Measurements from ENCODE around the gene PTPRN2. TPM values are rescaled to one million over a fixed set of nuclear protein-coding genes. Genes with fewer than 3 reads are reported as not detected.

PTPRN2 gene
- total RNA-seq, 2 experiments from 2014 or later = 0.46 to 0.51 TPM

DNA sequence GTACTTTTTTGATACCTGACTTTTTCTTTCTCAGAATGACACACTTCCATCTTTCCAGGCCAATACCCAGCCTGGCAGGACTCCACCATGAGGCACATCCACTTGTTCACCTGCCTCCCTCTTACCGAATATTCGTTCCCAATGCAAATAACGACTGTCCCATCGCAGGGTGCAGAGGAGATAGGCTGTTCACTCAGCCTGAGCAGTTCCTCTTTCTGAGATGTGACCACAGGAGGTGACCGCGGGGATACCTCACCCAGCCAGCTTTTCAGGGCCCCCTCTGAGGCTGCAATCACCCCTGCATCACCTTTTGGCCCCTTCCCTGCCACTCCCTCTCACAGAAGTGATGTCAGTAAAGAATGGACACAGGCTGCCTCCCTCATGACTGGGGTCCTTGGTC, 28.3 kb downstream of the PTPRN2 start:
- Mint-ChIP-seq H3K4me1 (no peaks in the 10 kb centered on the region), H3K9me3 (ENCODE audit: low read depth) (peaks cover 1% of the 10 kb centered on the region), H3K36me3 (ENCODE audit: low read depth) (no peaks in the 10 kb centered on the region), H3K27ac (no peak overlapping the region), H3K4me3 (no peak overlapping the region), H3K27me3 (peaks cover 19% of the 10 kb centered on the region)
- intact Hi-C loops (cut with DNase I, micrococcal nuclease) = no loop called here
- no peak for DNase-seq
- ChIA-PET CTCF (no interaction called here), POLR2A (no interaction called here)
- no peak for ATAC-seq

DNA sequence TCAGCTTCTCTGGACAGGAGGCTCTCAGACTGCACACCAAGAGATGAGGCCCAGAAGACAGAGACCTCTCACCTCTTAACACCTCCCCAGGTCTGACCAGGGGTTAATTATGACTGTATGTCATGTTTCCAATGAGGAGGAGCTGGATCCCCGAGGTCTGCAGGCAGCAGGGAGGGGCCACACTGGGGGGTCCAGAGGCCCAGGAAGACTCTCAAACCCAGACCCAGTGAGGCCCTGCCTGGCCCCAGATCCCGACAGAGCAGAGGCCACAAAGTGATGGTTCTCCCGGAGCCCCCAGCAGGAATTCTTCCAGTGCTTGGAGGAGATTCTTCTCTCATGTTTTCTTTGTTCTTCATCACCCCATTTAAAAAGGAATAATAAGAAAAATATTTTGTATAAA, 28.8 kb downstream of the PTPRN2 start:
- CTCF ChIA-PET = no interaction called here
- Mint-ChIP-seq H3K9me3 (ENCODE audit: low read depth) (peaks cover 1% of the 10 kb centered on the region), H3K4me3 (no peak overlapping the region), H3K27ac (no peak overlapping the region), H3K4me1 (no peaks in the 10 kb centered on the region), H3K27me3 (peaks cover 16% of the 10 kb centered on the region), H3K36me3 (ENCODE audit: low read depth) (no peaks in the 10 kb centered on the region)
- intact Hi-C loops (cut with DNase I, micrococcal nuclease) = no loop called here
- DNase-seq (no peak), ATAC-seq (no peak)
- POLR2A ChIA-PET = no interaction called here

DNA sequence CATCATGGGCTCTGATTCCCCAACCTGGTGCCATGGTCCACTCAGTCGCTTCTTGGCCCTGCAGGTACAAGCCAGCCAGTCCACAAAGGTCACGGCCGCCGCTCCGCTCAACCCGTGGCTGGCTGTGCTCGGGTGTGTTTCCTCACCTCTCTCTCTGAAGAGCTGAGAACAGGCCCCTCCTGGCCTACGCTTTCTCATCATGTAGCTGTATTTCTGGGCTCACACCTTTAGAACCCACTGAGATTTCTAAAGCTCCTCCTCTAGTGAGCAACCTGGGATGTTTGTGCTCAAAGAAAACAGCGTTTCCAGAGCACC, 30.2 kb downstream of the PTPRN2 start:
- POLR2A ChIA-PET = no interaction called here
- H3K27ac Mint-ChIP-seq = no peak overlapping the region
- ATAC-seq = no peak
- no peaks in the 10 kb centered on the region for H3K36me3 Mint-ChIP-seq (ENCODE audit: low read depth)
- CTCF ChIA-PET = no interaction called here
- intact Hi-C loops (cut with DNase I, micrococcal nuclease) = no loop called here
- peaks cover 7% of the 10 kb centered on the region for H3K27me3 Mint-ChIP-seq
- H3K4me1 Mint-ChIP-seq = no peaks in the 10 kb centered on the region
- DNase-seq = no peak
- peaks cover 1% of the 10 kb centered on the region for H3K9me3 Mint-ChIP-seq (ENCODE audit: low read depth)
- H3K4me3 Mint-ChIP-seq = no peak overlapping the region

DNA sequence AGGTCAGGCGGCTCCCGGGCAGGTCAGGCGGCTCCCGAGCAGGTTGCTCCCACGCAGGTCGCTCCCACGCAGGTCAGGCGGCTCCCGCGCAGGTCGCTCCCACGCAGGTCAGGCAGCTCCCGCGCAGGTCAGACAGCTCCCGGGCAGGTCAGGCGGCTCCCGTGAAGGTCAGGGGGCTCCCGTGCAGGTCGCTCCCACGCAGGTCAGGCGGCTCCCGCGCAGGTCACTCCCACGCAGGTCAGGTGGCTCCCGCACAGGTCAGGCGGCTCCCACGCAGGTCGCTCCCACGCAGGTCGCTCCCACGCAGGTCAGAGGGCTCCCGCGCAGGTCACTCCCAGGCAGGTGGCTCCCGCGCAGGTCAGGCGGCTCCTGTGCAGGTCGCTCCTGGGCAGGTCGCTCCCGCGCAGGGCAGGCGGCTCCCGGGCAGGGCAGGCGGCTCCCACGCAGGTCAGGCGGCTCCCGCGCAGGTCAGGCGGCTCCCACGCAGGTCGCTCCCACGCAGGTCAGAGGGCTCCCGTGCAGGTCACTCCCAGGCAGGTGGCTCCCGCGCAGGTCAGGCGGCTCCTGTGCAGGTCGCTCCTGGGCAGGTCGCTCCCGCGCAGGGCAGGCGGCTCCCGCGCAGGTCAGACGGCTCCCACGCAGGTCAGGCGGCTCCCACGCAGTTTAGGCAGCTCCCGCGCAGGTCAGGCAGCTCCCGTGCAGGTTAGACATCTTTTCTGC, 30.7 kb downstream of the PTPRN2 start:
- Mint-ChIP-seq H3K4me1 (no peaks in the 10 kb centered on the region), H3K9me3 (ENCODE audit: low read depth) (peaks cover 1% of the 10 kb centered on the region), H3K27ac (no peak overlapping the region), H3K4me3 (no peak overlapping the region), H3K36me3 (ENCODE audit: low read depth) (no peaks in the 10 kb centered on the region), H3K27me3 (peaks cover 3% of the 10 kb centered on the region)
- DNase-seq (no peak), ATAC-seq (no peak)
- CTCF ChIA-PET = no interaction called here
- POLR2A ChIA-PET = no interaction called here
- intact Hi-C loops (cut with DNase I, micrococcal nuclease) = no loop called here

DNA sequence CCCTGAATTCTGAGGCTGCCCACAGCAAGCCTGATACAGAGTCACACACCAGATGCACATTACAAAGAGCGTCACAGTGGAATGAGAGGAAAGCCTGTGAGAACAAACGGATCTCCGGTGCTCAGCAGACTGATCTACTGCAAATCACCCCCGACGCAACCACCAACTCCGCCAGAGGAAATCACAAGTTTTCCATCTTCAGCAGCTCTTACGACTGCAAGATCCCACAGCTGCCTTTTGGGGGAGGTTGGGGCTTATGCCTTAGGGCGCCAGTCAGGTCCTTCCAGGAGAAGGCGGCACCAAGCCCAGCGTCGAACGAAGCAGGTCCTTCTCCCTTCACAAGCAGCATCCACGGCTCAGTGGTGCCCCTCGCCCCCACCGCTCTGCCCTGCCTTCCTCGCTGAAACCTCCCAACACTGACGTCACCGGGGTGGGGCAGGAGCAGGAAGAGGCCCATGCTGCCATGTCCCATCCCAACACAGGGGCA, 32.5 kb downstream of the PTPRN2 start:
- ChIA-PET POLR2A (no interaction called here), CTCF (no interaction called here)
- Mint-ChIP-seq H3K27ac (no peak overlapping the region), H3K27me3 (peaks cover 2% of the 10 kb centered on the region), H3K36me3 (ENCODE audit: low read depth) (no peaks in the 10 kb centered on the region), H3K4me1 (no peaks in the 10 kb centered on the region), H3K4me3 (no peak overlapping the region), H3K9me3 (ENCODE audit: low read depth) (peaks cover 1% of the 10 kb centered on the region)
- ATAC-seq (no peak), DNase-seq (no peak)
- intact Hi-C loops (cut with DNase I, micrococcal nuclease) = no loop called here

DNA sequence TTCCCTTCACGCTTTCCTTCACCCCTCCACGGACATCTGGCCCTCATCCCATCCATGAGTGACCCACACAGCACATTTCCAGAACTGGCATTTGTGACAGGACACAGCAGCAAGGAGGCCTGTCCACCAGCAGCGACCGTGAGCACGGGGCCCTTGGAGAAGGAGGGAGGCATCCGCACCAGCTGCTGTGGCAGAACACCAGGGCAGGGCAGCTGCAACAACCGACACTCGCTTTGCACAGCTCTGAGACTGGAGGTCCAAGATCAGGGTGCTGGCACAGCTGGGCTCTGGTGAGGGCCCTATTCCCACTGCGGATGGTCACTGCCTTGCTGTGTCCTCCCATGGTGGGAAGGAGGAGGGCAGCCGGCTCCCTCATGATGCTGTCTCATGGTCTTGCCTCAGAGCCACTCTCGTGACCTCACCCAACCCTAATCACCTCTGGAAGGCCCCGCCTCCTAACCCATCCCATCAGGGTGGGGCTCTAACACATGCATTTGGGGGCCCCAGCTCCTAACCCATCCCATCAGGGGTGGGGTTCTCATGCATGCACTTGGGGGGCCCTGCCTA, 36.7 kb downstream of the PTPRN2 start:
- Mint-ChIP-seq H3K27me3 (peaks cover 2% of the 10 kb centered on the region), H3K4me3 (no peak overlapping the region), H3K9me3 (ENCODE audit: low read depth) (peaks cover under 1% of the 10 kb centered on the region), H3K36me3 (ENCODE audit: low read depth) (no peaks in the 10 kb centered on the region), H3K27ac (no peak overlapping the region), H3K4me1 (no peaks in the 10 kb centered on the region)
- intact Hi-C loops (cut with DNase I, micrococcal nuclease) = no loop called here
- CTCF ChIA-PET = interaction anchor here (0.6 kb wide), 1 partner anchor 50 kb away, joined by 3 read pairs; no protein-coding TSS in a partner anchor
- ATAC-seq (no peak), DNase-seq (no peak)
- POLR2A ChIA-PET = no interaction called here

DNA sequence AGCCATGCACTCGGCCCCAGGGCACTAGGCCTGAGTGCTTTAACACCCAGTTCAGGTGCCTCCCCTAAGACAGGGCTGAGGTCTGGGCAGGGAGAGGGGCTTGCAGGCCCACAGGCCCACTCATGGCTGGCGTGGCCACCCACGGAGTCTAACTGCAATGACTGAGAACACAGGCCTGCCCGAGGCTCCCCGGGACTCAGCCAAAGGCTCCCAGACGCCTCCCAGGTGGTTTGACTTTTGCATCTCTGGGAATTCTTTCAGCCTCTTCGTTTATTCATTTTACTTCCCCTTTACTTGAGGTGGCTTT, 37.3 kb downstream of the PTPRN2 start:
- POLR2A ChIA-PET = no interaction called here
- intact Hi-C loops (cut with DNase I, micrococcal nuclease) = no loop called here
- CTCF ChIA-PET = interaction anchor here (0.6 kb wide), 1 partner anchor 50 kb away, joined by 3 read pairs; no protein-coding TSS in a partner anchor
- no peak overlapping the region for H3K4me3 Mint-ChIP-seq
- H3K27me3 Mint-ChIP-seq = peaks cover 1% of the 10 kb centered on the region
- no peak for ATAC-seq
- DNase-seq = no peak
- H3K9me3 Mint-ChIP-seq (ENCODE audit: low read depth) = no peaks in the 10 kb centered on the region
- no peaks in the 10 kb centered on the region for H3K4me1 Mint-ChIP-seq
- no peak overlapping the region for H3K27ac Mint-ChIP-seq
- no peaks in the 10 kb centered on the region for H3K36me3 Mint-ChIP-seq (ENCODE audit: low read depth)

DNA sequence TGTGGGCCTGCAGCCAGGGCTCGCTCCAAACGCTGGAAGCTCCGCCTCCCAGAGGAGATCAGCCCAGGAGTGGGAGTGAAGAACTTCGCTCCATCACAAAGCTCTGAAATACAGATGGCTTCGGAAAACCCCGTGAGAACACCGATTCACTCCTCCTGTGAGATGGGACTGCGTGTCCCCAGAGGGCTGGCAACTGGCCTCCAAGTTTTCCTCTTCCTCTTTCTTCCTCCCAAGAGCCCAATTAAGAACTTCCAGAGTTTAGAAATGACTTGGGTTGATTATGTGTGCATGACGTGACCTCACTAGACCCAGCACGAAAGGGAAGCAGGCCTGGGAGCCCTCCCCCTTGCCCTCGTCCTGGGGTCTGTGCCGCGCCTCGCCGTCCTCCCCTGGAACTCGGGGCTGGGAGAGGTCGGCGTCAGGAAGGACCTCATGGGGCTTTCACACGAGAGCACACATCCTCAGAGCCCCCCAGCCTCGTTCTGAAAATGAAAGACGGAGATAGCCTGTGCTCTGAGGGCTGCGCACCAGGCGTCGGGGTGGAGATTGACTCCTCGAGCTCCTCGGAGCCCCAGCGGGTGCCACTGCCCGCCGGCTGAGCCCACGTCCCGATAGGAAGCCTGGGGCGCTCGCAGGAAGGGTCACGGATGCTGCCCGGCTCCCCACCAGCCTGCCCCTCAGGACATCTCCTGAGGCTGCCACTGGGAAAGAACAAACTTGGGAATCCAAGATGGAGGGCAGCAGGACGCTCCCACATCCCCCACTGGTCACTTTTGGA, 37.8 kb downstream of the PTPRN2 start:
- no peaks in the 10 kb centered on the region for H3K9me3 Mint-ChIP-seq (ENCODE audit: low read depth)
- no peaks in the 10 kb centered on the region for H3K27me3 Mint-ChIP-seq
- POLR2A ChIA-PET = no interaction called here
- no peaks in the 10 kb centered on the region for H3K4me1 Mint-ChIP-seq
- ATAC-seq = no peak
- DNase-seq = no peak
- intact Hi-C loops (cut with DNase I, micrococcal nuclease) = no loop called here
- CTCF ChIA-PET = interaction anchor here (0.7 kb wide), 1 partner anchor 162 kb away, joined by 3 read pairs; no protein-coding TSS in a partner anchor
- H3K27ac Mint-ChIP-seq = no peak overlapping the region
- no peak overlapping the region for H3K4me3 Mint-ChIP-seq
- no peaks in the 10 kb centered on the region for H3K36me3 Mint-ChIP-seq (ENCODE audit: low read depth)

DNA sequence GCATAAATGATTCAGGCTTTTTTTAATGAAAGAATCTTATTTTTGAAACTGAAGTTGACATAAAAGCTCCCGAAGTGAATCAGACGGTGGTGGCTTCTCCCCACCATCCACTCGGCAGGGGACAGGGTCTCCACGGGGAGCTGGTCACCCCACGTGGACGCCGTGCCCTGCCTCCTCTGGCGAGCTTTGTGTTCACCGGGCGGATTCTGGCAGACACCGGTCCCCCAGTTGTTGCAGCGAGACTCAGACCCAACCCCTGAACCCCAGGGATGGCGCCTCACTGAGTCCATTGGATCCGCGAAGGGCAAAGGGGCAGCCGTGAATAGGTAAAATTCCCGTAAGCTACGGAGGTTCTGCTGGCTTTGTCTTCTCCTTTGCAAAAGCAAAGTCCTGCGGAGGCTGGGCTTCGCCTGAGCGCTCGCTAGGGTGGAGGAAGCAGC, 38.4 kb downstream of the PTPRN2 start:
- Mint-ChIP-seq H3K27ac (no peak overlapping the region), H3K9me3 (ENCODE audit: low read depth) (no peaks in the 10 kb centered on the region), H3K27me3 (no peaks in the 10 kb centered on the region), H3K36me3 (ENCODE audit: low read depth) (no peaks in the 10 kb centered on the region), H3K4me3 (no peak overlapping the region), H3K4me1 (no peaks in the 10 kb centered on the region)
- CTCF ChIA-PET = interaction anchor here (0.7 kb wide), 1 partner anchor 163 kb away, joined by 3 read pairs; no protein-coding TSS in a partner anchor
- ATAC-seq = no peak
- intact Hi-C loops (cut with DNase I, micrococcal nuclease) = no loop called here
- POLR2A ChIA-PET = no interaction called here
- DNase-seq = no peak

DNA sequence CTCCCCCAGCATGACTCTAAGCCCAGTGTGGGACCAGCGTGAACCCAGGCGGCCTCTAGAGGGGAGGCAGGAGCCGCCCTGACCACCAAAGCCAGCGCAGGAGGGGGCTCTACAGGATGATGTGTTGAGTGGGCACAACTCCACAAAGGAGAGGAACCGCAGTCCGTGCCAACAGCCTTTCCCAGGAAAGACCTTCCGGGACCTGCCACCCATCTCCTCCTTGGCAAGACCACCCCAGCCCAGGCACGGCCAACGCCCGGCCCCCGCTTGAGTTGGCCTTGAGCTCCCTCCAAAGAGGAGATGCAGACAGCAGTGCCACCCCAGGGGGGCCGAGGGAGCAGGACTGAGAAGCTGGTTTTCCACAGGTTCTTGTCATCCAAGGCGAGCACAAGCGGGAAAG, 38.9 kb downstream of the PTPRN2 start:
- POLR2A ChIA-PET = no interaction called here
- Mint-ChIP-seq H3K4me1 (no peaks in the 10 kb centered on the region), H3K27me3 (no peaks in the 10 kb centered on the region), H3K9me3 (ENCODE audit: low read depth) (no peaks in the 10 kb centered on the region), H3K4me3 (no peak overlapping the region), H3K36me3 (ENCODE audit: low read depth) (no peaks in the 10 kb centered on the region), H3K27ac (no peak overlapping the region)
- intact Hi-C loops (cut with DNase I, micrococcal nuclease) = no loop called here
- CTCF ChIA-PET = no interaction called here
- no peak for DNase-seq
- ATAC-seq = no peak

DNA sequence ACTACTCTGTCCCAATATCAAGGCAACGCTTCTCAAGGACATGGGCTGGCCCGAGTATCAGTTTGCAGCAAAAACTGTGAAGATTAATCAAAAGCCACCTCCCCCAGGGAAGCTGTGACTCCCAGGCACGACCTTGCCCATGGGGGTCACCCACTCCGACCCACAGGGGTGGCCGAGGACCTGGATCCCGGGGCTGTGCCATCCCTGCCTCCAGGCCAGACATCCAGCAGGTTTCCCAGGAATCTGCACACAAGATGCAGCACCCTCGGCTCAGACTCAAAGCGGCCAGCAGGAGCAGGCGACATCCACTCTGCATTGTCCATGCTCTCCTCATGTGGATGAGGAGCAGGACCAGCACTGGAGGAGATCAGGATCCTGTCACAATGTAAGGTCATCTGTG, 39.8 kb downstream of the PTPRN2 start:
- no peak for DNase-seq
- CTCF ChIA-PET = no interaction called here
- Mint-ChIP-seq H3K9me3 (ENCODE audit: low read depth) (no peaks in the 10 kb centered on the region), H3K36me3 (ENCODE audit: low read depth) (no peaks in the 10 kb centered on the region), H3K27ac (no peak overlapping the region), H3K27me3 (no peaks in the 10 kb centered on the region), H3K4me3 (no peak overlapping the region), H3K4me1 (no peaks in the 10 kb centered on the region)
- intact Hi-C loops (cut with DNase I, micrococcal nuclease) = no loop called here
- POLR2A ChIA-PET = no interaction called here
- no peak for ATAC-seq

DNA sequence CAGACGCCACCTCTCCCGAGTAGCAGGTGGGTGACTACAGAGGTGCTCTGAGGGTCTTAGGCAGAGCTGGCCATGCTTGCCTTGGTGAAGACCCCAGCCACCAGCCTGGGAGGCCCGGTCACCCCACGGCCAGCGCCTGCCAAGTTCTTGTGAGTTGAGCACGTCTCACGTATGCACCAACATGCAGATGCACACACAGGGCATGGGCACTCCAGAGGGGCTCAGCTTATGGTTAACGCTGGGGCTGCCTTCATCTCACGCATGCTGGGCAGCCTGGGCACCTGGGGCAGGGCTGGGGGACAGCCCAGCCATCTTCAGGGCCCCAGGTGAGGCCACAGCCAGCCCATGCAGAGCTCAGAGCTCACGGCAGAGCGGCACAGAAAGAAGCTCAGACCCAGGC, 41.0 kb downstream of the PTPRN2 start:
- Mint-ChIP-seq H3K4me3 (no peak overlapping the region), H3K9me3 (ENCODE audit: low read depth) (no peaks in the 10 kb centered on the region), H3K27ac (no peak overlapping the region), H3K4me1 (no peaks in the 10 kb centered on the region), H3K36me3 (ENCODE audit: low read depth) (no peaks in the 10 kb centered on the region), H3K27me3 (no peaks in the 10 kb centered on the region)
- ChIA-PET POLR2A (no interaction called here), CTCF (no interaction called here)
- DNase-seq = no peak
- intact Hi-C loops (cut with DNase I, micrococcal nuclease) = no loop called here
- no peak for ATAC-seq
